ENCODE results near the gene CACNG5.

CACNG5 gene

GRCh38 chr17:66925811-66926500, 91.0 kb downstream of the CACNG5 start:
- H3K36me3 ChIP-seq: no peaks in the 10 kb centered on the region
- TF ChIP-seq CTCF (IDR thresholded peaks at IDR 0.05; ENCODE audit: low read depth, low read length): no peak
- no peaks in the 10 kb centered on the region for H3K27me3 ChIP-seq
- no peaks in the 10 kb centered on the region for H3K4me1 ChIP-seq
- no peaks in the 10 kb centered on the region for H3K9me3 ChIP-seq
- H3K4me3 ChIP-seq (ENCODE audit: low read depth, low read length): no peak overlapping the region
- no peak for DNase-seq

GRCh38 chr17:66928949-66929348, 94.0 kb downstream of the CACNG5 start:
- peaks cover 21% of the 10 kb centered on the region for H3K4me1 ChIP-seq
- no peaks in the 10 kb centered on the region for H3K36me3 ChIP-seq
- no peak for TF ChIP-seq CTCF (IDR thresholded peaks at IDR 0.05; ENCODE audit: low read depth, low read length)
- no peak overlapping the region for H3K4me3 ChIP-seq (ENCODE audit: low read depth, low read length)
- no peaks in the 10 kb centered on the region; the same call in 1 of the 2 replicates for H3K9me3 ChIP-seq
- H3K27me3 ChIP-seq: no peaks in the 10 kb centered on the region
- no peak for DNase-seq

GRCh38 chr17:66929591-66929990, 94.7 kb downstream of the CACNG5 start:
- Histone ChIP-seq H3K4me3 (ENCODE audit: low read depth, low read length) (no peak overlapping the region), H3K9me3 (no peaks in the 10 kb centered on the region; the same call in 1 of the 2 replicates), H3K4me1 (peaks cover 21% of the 10 kb centered on the region), H3K36me3 (no peaks in the 10 kb centered on the region), H3K27me3 (no peaks in the 10 kb centered on the region)
- DNase-seq: no peak
- TF ChIP-seq CTCF (IDR thresholded peaks at IDR 0.05; ENCODE audit: low read depth, low read length): no peak

DNA sequence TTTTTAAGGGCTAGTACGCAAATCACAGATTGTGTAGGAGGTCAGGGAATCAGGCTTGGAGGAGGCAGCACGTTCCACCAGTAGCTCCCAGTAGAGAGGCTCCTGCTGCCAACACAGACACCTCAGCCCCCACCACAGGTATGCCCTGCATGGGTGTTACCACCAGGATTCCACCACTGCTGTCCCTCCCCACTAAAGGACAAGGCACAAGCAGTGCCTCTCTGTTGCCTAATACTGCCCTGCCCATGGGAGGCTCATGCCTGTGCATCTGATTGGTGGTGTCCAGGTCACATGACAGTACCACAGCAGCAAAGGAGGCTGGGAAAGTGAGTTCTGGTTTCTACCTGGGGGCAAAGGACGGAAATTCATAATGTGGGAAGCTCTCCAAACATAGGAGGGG, 96.0 kb downstream of the CACNG5 start:
- no peak for TF ChIP-seq CTCF (IDR thresholded peaks at IDR 0.05; ENCODE audit: low read depth, low read length)
- no peaks in the 10 kb centered on the region for H3K27me3 ChIP-seq
- no peaks in the 10 kb centered on the region; the same call in 1 of the 2 replicates for H3K9me3 ChIP-seq
- peaks cover 21% of the 10 kb centered on the region for H3K4me1 ChIP-seq
- H3K36me3 ChIP-seq: no peaks in the 10 kb centered on the region
- DNase-seq: no peak
- no peak overlapping the region for H3K4me3 ChIP-seq (ENCODE audit: low read depth, low read length)

DNA sequence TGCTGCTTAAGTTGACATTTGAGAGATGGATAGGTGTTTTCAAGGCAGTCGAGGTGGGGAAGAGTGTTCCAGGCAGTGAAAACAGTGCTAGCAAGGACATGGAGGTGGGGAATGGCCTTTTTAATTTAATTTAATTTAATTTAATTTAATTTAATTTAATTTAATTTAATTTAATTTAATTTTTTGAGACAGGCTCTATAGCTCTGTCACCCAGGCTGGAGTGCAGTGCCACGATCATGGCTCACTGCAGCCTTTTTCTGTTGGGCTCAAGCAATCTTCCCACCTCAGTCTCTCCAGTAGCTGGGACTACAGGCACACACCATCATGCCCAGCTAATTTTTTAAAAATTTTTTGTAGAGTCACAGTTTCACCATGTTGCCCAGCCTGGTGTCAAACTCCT, 97.4 kb downstream of the CACNG5 start:
- no peaks in the 10 kb centered on the region; the same call in 1 of the 2 replicates for H3K9me3 ChIP-seq
- H3K27me3 ChIP-seq: no peaks in the 10 kb centered on the region
- DNase-seq: peak; percentile 54
- H3K4me3 ChIP-seq (ENCODE audit: low read depth, low read length): no peak overlapping the region
- H3K4me1 ChIP-seq: peaks cover 21% of the 10 kb centered on the region
- no peak for TF ChIP-seq CTCF (IDR thresholded peaks at IDR 0.05; ENCODE audit: low read depth, low read length)
- H3K36me3 ChIP-seq: no peaks in the 10 kb centered on the region

- no peak for DNase-seq
- Histone ChIP-seq H3K4me1 (peaks cover 21% of the 10 kb centered on the region), H3K27me3 (no peaks in the 10 kb centered on the region), H3K4me3 (ENCODE audit: low read depth, low read length) (no peak overlapping the region), H3K36me3 (no peaks in the 10 kb centered on the region), H3K9me3 (no peaks in the 10 kb centered on the region; the same call in 1 of the 2 replicates)
- TF ChIP-seq CTCF (IDR thresholded peaks at IDR 0.05; ENCODE audit: low read depth, low read length): no peak
Measured at GRCh38 chr17:66934040-66934439, 99.1 kb downstream of the CACNG5 start.
